ENCODE measurements around the gene SEPTIN6. TPM values are rescaled to one million over a fixed set of nuclear protein-coding genes. Genes with fewer than 3 reads are reported as not detected.

SEPTIN6 gene
- 10 to 100 TPM; 55.7 to 63.4 (median 60.2) TPM for polyA plus RNA-seq (ENCODE audit: insufficient read length in 4 of 4)

DNA sequence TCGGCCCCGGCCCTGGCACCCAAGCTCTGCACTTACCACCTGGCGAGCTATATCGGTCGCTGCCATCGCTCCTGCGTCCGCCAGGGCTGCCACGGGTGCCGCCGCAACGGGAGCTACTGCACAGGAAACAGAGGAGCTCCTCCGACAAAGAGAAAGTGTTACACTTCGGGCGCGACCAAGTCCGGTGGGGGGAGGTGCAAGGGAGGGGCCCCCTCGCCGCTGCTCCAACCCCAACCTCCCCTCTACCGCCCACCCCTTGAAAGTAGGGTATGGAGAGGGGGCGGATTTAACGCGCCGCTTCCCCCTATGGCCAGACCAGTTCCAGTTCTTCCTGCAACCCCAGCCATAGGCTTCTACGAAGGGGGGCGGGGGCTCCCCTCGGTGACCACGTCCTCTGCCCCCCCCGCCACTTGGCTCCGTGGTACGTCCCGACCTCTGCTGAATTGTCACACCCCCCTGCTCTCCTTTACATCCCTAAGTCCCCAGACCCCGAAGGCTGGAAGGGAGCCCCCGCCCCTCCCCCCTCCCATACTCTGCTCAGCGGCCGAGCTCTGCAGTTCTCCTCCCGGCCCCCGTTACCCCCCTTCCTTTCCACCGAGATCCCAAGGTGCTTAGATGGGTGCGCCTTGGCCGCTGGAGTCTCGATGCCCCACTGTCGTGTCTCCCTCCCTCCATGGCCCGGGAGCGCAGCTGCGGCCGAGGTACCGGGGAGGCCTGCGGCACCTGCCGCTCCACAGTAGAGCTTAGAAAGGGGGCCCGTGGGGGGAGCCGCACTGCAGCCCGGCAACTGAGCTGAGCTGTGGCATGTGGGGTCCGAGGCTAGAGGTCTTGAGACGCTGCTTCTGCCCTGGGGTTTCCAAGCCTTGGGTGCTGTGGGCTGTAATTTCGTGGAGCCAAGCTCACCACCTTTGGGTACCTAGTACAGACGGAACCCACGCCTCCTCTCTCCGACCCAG is at the start of gene SEPTIN6:
Gene SEPTIN6, minus strand, starts transcription at position 129 of the 956 bp plus-strand sequence. Its CDS starts 63 bp downstream, at position 66.
- peak in 1 of 4 donors; percentile 47 for DNase-seq (ENCODE audit: low read depth in 4 of 4, low spot score in 3 of 4)

DNA sequence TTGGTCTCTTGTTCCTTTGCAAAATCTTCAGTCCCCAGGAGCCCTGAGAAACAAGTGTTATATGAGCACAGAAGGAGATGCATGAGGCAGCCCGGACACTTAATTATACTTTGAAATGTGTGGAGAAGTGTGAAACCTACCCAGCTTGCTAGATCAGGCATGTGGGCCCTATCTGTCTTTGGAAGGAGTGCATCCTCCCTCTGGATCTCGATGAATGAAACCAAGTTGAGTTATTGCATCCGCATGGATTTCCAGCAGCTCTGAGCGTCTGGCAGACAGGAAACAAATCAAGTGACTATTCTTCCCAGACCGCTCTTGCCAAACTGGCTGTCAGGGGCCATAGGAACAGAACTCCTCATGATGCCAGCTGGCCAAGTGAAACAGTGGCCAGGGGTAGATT is 45.8 kb upstream of the SEPTIN6 start:
- no peak for DNase-seq (ENCODE audit: low read depth in 4 of 4, low spot score in 3 of 4)

GRCh38 chrX:119736206-119736764 is 43.3 kb upstream of the SEPTIN6 start:
- DNase-seq (ENCODE audit: low read depth in 4 of 4, low spot score in 3 of 4), result no peak

GRCh38 chrX:119735467-119735866 is 42.5 kb upstream of the SEPTIN6 start:
- no peak for DNase-seq (ENCODE audit: low read depth in 4 of 4, low spot score in 3 of 4)

GRCh38 chrX:119734897-119735339 is 42.0 kb upstream of the SEPTIN6 start:
- no peak for DNase-seq (ENCODE audit: low read depth in 4 of 4, low spot score in 3 of 4)

DNA sequence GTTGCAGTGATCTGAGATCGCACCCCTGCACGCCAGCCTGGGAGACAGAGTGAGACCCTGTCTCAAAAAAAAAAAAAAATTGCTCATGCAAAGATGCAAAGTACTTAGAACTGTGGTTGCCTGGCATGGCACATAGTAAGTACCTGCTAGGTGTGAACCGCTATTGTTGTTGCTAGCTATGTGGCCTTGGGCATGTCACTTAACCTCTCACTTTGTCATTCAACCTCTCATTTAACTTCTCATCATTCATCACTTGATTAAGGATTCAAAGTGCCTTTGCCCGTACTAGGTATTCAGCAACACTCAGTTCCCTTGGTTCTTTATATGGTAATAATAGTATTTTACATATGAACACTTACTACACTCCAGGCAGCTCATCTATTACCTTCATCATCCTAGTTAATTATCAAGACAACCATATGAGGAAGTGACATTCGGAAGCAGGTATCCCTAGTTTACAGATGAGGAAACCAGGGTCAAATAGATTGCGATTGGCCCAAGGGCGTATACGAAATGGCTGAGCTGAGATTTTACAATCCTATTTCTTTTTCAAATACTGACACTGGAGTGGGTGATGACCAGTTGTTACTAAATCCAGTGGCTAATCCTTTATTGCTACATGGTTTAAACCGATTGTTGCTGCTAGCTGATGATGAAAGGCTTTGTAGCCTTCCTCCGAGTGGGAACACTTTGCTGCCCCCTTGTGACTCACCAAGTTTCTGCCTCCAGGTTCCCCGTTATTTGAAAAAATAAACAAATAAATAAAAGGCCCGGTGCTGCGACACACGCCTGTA is 36.6 kb upstream of the SEPTIN6 start:
- peak in 1 of 4 donors; percentile 31 for DNase-seq (ENCODE audit: low read depth in 4 of 4, low spot score in 3 of 4)

GRCh38 chrX:119728487-119728886 is 35.5 kb upstream of the SEPTIN6 start:
- no peak for DNase-seq (ENCODE audit: low read depth in 4 of 4, low spot score in 3 of 4)

DNA sequence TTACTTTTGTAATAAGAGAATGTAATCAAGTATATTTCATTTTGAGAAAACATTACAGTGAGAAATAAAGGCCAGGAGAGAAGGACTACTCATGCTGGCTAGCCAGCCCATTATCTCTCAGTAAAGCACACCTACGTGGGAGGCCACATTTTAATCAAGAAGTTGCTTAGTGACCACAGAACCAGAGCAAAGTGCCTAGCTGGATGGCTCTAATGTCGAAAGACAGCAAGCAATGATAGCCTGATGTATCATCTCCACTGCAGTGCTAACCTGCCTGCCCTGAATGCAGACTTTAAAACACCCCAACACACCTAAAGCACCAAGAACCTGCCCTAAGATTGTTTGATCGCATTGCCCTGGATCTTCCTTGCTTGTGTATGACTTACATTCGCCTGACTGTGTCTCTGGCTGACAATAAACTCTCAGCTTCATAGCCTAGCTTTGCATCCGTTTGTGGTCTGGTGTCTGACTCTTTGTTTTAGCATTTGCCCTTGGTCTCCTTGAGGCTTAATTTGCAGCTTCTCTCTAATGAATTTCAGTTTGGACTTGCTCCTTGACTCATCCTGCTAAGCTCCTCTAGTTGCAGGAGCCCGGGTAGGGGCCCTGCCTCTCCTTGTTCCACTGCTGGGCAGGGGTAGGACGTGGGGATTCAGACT is 34.1 kb upstream of the SEPTIN6 start:
- DNase-seq (ENCODE audit: low read depth in 4 of 4, low spot score in 3 of 4), result no peak

- DNase-seq (ENCODE audit: low read depth in 4 of 4, low spot score in 3 of 4), result no peak
Measured at GRCh38 chrX:119721926-119722325, 29.0 kb upstream of the SEPTIN6 start.

DNA sequence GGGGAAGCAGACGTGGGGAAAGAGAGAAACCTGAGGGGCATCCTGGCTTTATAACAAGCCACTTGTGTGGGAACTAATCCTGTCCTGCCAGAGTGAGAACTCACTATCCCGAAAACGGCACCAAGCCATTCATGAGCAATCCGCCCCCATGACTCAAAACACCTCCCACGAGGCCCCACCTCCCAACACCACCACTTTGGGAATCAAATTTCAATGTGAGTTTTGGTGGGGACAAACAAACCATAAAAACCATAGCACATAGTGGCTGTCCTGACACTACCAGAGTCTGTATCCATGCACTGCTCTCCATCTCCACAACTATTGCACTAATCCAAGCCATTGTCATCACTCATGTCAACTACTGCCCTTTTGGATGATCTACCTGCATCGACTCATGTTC is 28.5 kb upstream of the SEPTIN6 start:
- no peak for DNase-seq (ENCODE audit: low read depth in 4 of 4, low spot score in 3 of 4)

DNA sequence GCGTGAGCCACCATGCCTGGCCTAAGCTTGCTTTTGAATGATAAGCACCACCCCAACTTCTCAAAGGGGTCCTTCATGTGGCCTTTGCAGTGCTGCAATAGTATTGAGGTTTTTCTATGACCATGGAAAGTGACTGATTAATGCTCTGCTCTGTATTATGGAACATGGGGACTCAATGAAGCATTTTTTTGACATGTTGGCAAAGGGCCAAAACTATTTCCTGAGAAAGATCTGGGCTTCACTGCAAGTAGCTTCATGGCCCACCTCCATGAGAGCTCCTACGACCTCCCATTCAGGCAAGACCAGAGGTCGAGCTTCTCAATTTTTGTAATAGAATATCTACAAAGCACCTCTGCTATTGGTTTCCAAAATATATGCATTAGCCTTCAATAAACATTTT is 16.7 kb upstream of the SEPTIN6 start:
- DNase-seq (ENCODE audit: low read depth in 4 of 4, low spot score in 3 of 4), result no peak

DNA sequence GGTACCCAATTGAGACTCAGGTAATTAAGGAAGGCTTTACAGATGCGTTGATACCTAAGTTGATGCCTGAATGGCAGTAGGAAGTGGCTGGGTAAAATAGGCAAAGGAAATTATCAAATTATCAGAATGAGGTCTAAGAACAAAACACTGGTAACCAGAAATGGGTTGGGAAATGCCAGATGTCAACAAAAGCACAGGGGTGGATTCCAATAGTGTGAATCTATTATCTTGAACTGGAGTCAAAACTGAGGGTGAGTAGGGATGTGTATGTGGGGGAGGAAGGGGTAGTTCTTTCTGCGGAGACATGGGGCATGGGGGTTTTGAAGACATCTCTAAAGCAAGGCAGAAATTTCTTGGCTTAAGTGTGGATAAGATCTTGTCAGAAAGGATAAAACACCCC is 16.0 kb upstream of the SEPTIN6 start:
- no peak for DNase-seq (ENCODE audit: low read depth in 4 of 4, low spot score in 3 of 4)

- DNase-seq (ENCODE audit: low read depth in 4 of 4, low spot score in 3 of 4), result no peak
Measured at GRCh38 chrX:119706616-119707015, 13.6 kb upstream of the SEPTIN6 start.

GRCh38 chrX:119698845-119699244 is 5.9 kb upstream of the SEPTIN6 start:
- DNase-seq (ENCODE audit: low read depth in 4 of 4, low spot score in 3 of 4), result no peak

DNA sequence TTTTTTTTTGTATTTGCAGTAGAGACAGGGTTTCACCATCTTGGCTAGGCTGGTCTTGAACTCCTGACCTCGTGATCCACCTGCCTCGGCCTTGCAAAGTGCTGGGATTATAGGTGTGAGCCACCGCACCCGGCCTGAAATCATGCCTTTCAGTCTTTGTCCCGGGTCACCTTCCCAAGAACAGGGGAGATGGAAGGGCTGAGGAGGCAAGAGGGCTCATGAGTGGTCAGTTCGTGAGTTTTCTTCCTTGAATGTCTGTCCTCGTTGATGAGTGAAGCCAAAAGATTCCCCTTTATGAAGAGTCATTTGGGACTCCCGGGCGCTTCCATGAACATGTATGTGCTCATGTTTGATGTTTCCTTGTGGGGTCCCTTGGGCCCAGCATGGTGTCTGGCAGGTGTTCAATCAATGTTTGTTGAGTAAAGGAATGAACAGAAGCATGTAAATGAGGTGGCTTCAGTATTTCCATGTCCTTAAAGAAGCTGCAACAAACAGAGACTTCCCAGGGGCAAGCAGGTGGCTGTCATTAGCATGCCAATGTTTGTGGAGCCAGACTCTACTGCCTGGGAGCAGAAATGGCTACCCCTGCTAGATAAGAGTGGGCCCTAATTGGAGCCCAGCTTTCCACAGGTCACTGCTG is 3.4 kb upstream of the SEPTIN6 start:
- DNase-seq (ENCODE audit: low read depth in 4 of 4, low spot score in 3 of 4), result no peak

GRCh38 chrX:119695535-119696050 is 2.6 kb upstream of the SEPTIN6 start:
- DNase-seq (ENCODE audit: low read depth in 4 of 4, low spot score in 3 of 4), result no peak

DNA sequence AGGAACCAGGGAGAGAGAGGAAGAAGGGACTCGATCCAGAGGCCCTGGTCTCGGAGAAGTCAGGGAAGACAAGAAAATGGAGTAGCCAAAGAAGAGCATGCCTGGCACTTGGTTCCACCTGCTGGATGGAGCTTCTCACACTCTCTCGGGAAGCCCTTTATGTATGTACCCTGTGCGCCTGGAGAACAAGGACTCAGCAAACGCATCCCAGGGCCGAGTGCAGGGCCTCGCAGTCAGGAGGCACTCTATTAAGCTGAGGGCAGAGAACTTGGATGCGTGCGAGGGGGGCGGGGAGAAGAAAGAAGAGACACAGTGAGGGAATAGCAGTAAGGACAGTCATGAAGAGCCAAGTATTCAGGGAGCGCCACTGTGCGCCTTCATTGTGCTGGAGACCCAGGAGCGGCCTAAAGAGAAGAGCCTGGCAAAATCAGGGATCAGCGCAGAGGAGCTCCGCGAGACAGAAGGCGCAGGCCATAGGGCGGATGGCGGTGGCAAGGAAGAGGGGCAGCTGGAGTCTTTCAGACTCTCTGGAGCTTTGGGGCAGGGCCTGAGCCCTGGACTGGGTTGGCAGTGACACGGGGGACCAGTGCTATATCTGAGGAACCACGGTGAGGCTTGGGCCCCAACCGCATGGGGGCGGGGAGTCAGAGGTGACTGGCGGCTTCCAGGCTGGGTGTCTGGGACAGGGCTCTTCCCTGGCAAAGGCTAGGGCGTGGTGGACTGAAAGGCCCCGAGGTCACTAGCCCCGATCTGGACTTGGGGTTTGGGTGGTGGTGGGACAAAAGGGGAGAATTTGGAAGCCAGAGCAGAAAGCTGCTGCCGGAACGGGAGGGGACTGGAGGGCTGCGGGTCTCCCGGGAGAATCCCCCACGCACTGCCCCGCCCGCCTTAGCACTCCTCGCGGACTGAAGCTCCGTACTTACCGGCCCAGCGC is 1.9 kb upstream of the SEPTIN6 start:
- DNase-seq (ENCODE audit: low read depth in 4 of 4, low spot score in 3 of 4), result no peak

DNA sequence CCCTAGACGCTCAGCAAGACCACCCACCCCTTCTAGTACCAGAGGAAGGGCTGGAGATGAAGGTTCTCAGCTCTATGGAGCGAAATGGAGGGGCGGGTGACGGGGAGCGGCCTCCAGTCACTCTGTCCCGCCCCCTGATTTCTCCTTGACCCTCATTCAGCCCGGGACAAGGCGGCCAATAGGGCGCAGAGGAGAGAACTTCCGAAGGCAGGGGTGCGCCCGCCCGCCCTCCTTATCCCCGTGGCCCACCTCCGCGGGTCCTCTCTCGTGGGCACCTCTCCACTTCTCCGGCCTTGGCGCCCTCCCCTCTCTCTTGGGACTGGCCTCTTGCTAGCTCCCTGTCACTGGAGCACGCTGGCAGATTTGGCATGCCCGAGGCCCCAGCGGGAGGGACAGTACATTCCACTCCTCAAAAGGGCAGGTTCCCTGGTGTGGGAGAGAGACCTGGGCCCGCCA is 1.1 kb upstream of the SEPTIN6 start:
- no peak for DNase-seq (ENCODE audit: low read depth in 4 of 4, low spot score in 3 of 4)

Data from right renal pelvis (tissue), 4 donors.